Small intestine (tissue), 7 donors: ENCODE results near the gene PNKD. TPM values are rescaled to one million over a fixed set of nuclear protein-coding genes. Genes with fewer than 3 reads are reported as not detected.

ENCODE experiments used
- DNase-seq, 2 donors: peaks; one replicate each; pipeline versions ENCODE4 v3.0.0 to v3.0.0-alpha.2; 2013
- FAIRE-seq: peaks from 2 replicates; lab custom pipeline; 2012; peaks lifted over from hg19 to GRCh38; lab: Jason Lieb, UNC
- H3K27ac ChIP-seq, 3 donors: one replicate each; pipeline ENCODE4 v1.5.1; 2013; ENCODE audit warnings: low read length in 2 of 3, mild to moderate bottlenecking in 2 of 3, control low read depth in 1 of 3, inconsistent platforms in 1 of 3, low read depth in 1 of 3, moderate library complexity in 1 of 3
- H3K27me3 ChIP-seq, 3 donors: one replicate each; pipeline ENCODE4 v1.6.1; 2013; ENCODE audit warnings: low read length in 3 of 3, inconsistent platforms in 1 of 3; ENCODE audit not compliant: control insufficient read depth in 3 of 3, insufficient read depth in 3 of 3
- H3K36me3 ChIP-seq, 3 donors: one replicate each; pipeline ENCODE4 v1.6.1; 2013; ENCODE audit warnings: low read length in 3 of 3, inconsistent platforms in 1 of 3, low read depth in 1 of 3, mild to moderate bottlenecking in 1 of 3, moderate library complexity in 1 of 3; ENCODE audit not compliant: control insufficient read depth in 3 of 3, insufficient read depth in 2 of 3
- H3K4me1 ChIP-seq, 3 donors: one replicate each; pipeline ENCODE4 v1.6.1; 2013; ENCODE audit warnings: low read length in 2 of 3, inconsistent platforms in 1 of 3, low read depth in 1 of 3, mild to moderate bottlenecking in 1 of 3, moderate library complexity in 1 of 3; ENCODE audit not compliant: control insufficient read depth in 3 of 3, insufficient read depth in 2 of 3
- H3K4me3 ChIP-seq, 3 donors: one replicate each; pipeline ENCODE4 v1.5.1; 2013; ENCODE audit warnings: low read length in 3 of 3, control low read depth in 1 of 3, inconsistent platforms in 1 of 3, low read depth in 1 of 3, mild to moderate bottlenecking in 1 of 3, moderate library complexity in 1 of 3
- H3K9me3 ChIP-seq, 2 donors: one replicate each; pipeline ENCODE4 v1.6.1; 2013; ENCODE audit warnings: low read depth in 1 of 2, low read length in 1 of 2; ENCODE audit not compliant: control insufficient read depth in 2 of 2, insufficient read depth in 1 of 2
- WGBS, 3 donors: extraction: QIAGEN DNeasy Blood & Tissue Kit; methylation state at CpG; one replicate each; pipeline ENCODE4 v1.1.7; 2013; 5-methylcytosine and 5-hydroxymethylcytosine counted together
- polyA plus RNA-seq, 4 donors: library from polyadenylated mRNA; stranded (reverse) in 3 of 4; unstranded in 1 of 4; fragments of 200-250 nt in 3 of 4; fragments of 120-200 nt in 1 of 4; gene quantifications; one replicate each; pipeline versions ENCODE4 v1.2.1 to v1.2.3, GENCODE V29; 2013
- donor health status: healthy with polysubstance abuse.
- donor health status: control.
- donor health status: control.
- donor health status: Bipolar disorder and iron deficiency.
- donor health status: healthy.

The PNKD gene
- polyA plus RNA-seq, 4 donors = 88.4 to 137 (median 104) TPM

DNA sequence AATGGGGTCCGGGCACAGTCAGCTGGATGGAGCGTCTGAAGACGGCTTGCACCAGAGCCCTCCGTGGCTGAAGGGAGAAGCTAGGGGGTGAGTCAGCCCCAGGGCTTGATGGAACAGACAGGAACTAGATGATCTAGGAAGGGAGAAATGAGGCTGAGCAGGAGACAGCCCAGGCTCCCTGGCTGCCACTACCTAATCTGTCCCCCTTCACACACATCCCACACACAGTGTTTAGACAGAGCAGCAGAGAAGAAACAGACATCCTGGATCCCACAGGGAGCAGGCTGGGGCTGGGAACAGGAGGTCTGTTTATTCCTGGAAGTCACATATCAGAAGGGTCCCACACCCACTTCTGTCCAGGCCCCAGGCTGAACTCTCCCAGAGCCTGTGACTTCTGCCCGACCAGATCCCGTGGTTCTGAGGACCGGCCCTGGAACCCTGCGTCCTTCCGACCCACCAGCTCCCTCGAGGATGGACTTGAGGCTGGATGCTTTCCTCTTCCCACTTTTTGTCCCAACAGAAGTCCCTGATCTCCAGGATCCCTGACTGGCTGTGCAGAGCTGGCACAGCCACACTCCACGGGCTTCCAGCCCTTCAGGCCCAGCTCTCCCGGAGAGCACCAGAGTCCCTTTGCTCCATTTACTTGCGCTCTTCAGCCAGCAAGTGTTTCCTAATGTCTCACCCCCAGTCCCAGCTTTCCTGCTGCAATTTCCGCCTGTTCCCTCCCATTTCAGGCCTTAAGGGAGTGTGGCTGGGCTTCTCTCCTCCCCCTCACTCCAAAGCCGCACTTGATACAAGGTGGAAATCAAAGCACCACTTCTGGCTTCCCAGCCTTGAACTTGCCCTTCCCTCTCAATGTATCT is 11.0 kb upstream of the PNKD start:
- WGBS, 3 donors = 56 to 79% (median 64%) methylated on average over 15 of the region's 15 CpGs
- Histone ChIP-seq H3K4me3 (no peak overlapping the region), H3K4me1 (peaks cover 8 to 42% (median 10%) of the 10 kb centered on the region in 3 donors), H3K9me3 (no peaks in the 10 kb centered on the region), H3K36me3 (peaks cover 0 to 49% (median 6%) of the 10 kb centered on the region in 3 donors), H3K27ac (peak overlapping the region in 2 of 3 donors; percentile 36 to 80), H3K27me3 (no peaks in the 10 kb centered on the region)
- FAIRE-seq (no peak), DNase-seq (peak in 1 of 2 donors; percentile 20)

DNA sequence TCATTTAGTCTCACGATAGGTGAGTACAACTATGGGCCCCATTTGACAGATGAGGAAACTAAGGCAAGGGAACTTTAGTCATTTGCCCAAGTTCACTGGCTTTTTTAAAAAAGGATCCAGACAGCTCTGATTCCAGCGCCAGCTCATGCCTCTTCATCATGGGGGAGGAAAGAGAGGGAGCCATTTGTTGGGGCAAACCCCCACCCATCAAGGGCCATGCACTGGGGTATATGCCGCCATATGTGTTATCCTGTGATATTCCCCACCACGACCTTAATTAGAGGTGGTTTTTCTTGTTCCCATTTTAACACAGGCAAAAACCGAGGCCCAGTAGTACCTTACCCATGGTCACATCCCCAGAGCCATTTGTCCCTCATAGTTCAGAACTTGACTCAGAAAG is 10.2 kb upstream of the PNKD start:
- no peak for FAIRE-seq
- no peaks in the 10 kb centered on the region for H3K9me3 ChIP-seq
- peaks cover 0 to 51% (median 0%) of the 10 kb centered on the region in 3 donors for H3K36me3 ChIP-seq
- peaks cover 8 to 50% (median 11%) of the 10 kb centered on the region in 3 donors for H3K4me1 ChIP-seq
- H3K4me3 ChIP-seq = no peak overlapping the region
- WGBS, 3 donors = 82 to 92% (median 89%) methylated on average over 5 of the region's 5 CpGs
- DNase-seq = no peak
- no peaks in the 10 kb centered on the region for H3K27me3 ChIP-seq
- H3K27ac ChIP-seq = peak overlapping the region in 2 of 3 donors; percentile 1 to 80

DNA sequence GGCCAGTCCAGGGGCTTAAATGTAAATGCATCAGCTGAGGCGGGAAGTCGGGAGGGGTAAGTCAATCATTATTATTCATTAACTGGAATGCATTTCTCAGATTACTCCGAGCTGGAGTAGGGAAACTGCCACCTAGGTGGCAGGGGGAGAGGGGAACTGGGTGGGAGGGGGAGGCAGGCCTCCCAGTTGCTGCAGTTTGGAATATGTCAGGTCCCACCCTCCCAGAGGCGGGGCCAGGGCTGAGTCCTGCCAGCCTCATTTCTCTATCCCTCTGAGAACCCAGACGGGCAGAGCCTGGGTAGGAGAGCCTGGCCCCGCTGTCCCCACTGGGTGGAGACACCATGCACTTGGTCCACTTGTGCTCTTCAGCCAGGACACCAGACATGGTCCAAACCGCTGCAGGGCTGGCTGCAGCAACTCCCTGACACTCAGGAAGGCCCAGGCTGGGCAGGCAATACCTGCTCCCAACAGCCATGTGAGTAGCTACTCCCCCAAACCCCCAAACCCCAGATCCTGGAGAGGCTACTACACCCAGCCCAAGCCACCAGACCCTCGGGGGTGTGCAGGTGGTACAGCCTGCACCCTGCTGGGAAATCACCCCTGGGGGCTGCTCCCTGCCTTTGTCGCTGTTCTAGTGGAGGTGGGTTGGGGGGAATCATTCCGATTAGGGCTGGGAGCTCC is 9.4 kb upstream of the PNKD start, which contains the start of gene GPBAR1:
Gene GPBAR1 (plus strand): TSS at position 274 of the 681 bp plus-strand sequence. CDS start 1,710 bp downstream, outside the sequence.
- Histone ChIP-seq H3K4me3 (no peak within 1 kb of the TSS), H3K9me3 (no peaks in the 10 kb centered on the region), H3K36me3 (peaks cover 0 to 58% (median 0%) of the 10 kb centered on the region in 3 donors), H3K4me1 (peaks cover 8 to 54% (median 13%) of the 10 kb centered on the region in 3 donors), H3K27ac (peak within 1 kb of the TSS in 2 of 3 donors; percentile 44 to 80), H3K27me3 (no peaks in the 10 kb centered on the region)
- no peak for FAIRE-seq
- DNase-seq = peak; percentile 32 to 49
- WGBS, 3 donors = 50 to 59% (median 55%) methylated on average over 10 of the region's 10 CpGs

DNA sequence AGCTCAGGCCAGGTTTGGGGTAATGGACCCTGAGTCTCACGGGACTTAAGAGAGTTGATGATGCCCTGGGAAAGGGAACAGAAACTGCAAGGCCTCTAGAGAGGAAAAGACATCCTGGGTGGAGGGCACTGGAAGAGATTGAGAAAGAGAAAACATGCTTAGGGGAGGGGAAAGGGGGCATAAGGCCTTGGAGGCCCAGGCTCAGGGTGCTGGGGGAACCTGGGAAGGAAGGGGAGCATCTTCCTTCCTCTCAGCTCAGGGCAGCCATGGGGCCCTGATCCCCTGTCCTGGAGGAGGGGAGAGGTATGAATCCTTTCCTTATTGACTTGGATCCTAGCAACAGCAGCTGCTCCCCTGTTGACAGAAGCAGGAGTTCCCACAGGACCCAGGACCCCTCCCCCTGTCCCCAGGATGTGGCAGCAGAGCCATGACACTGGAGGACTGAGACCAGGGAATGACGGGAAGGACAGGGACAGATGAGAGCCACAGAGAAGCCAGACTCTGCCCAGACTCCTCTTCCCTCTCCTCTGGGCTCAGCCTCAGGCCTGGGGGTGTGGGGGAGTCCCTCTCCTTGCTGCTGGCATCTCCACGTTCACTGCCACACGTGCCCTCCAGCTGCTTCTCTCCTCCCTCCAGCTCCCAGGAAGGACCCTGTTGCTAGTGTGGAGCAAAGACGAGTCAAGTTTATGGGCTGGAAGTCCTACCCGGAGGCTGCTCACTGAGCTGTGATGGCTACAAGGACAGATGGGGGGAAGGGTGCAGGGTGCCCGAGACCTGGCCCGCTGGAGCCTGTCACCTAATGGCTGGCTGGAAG is 8.7 kb upstream of the PNKD start:
- WGBS, 3 donors = 51 to 64% (median 56%) methylated on average over 8 of the region's 8 CpGs
- peak in 1 of 2 donors; percentile 59 for DNase-seq

DNA sequence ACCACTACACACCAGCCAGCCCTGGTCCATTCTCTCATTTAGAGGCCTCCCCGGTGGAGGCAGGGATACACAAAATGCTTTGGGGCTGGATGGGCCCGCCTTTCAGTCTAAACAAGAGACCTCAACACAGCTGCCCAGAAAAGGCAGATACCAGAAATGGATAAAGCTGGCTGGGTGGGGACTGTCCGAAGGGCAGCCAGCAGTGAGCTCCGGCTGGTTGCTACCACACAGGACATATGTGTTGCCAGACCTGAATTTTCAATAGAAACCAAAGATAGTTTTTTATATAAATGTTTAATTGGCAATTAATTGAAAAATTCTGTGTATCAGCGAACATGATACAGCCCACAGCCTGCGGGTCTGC is 8.1 kb upstream of the PNKD start:
- H3K9me3 ChIP-seq = no peaks in the 10 kb centered on the region
- peaks cover 0 to 61% (median 2%) of the 10 kb centered on the region in 3 donors for H3K36me3 ChIP-seq
- H3K4me1 ChIP-seq = peaks cover 8 to 54% (median 13%) of the 10 kb centered on the region in 3 donors
- H3K27ac ChIP-seq = peak overlapping the region in 2 of 3 donors; percentile 44 to 57
- H3K4me3 ChIP-seq = no peak overlapping the region
- FAIRE-seq (no peak), DNase-seq (peak in 1 of 2 donors; percentile 12)
- WGBS, 3 donors = 58 to 68% (median 65%) methylated on average over 6 of the region's 6 CpGs
- H3K27me3 ChIP-seq = no peaks in the 10 kb centered on the region

More for the DNA sequence above, 8.7 kb upstream of the PNKD start:
- Histone ChIP-seq H3K4me3 (no peak overlapping the region), H3K27ac (peak overlapping the region in 2 of 3 donors; percentile 44 to 57), H3K4me1 (peaks cover 8 to 54% (median 13%) of the 10 kb centered on the region in 3 donors), H3K27me3 (no peaks in the 10 kb centered on the region), H3K36me3 (peaks cover 0 to 59% (median under 1%) of the 10 kb centered on the region in 3 donors), H3K9me3 (no peaks in the 10 kb centered on the region)
- FAIRE-seq = no peak

DNA sequence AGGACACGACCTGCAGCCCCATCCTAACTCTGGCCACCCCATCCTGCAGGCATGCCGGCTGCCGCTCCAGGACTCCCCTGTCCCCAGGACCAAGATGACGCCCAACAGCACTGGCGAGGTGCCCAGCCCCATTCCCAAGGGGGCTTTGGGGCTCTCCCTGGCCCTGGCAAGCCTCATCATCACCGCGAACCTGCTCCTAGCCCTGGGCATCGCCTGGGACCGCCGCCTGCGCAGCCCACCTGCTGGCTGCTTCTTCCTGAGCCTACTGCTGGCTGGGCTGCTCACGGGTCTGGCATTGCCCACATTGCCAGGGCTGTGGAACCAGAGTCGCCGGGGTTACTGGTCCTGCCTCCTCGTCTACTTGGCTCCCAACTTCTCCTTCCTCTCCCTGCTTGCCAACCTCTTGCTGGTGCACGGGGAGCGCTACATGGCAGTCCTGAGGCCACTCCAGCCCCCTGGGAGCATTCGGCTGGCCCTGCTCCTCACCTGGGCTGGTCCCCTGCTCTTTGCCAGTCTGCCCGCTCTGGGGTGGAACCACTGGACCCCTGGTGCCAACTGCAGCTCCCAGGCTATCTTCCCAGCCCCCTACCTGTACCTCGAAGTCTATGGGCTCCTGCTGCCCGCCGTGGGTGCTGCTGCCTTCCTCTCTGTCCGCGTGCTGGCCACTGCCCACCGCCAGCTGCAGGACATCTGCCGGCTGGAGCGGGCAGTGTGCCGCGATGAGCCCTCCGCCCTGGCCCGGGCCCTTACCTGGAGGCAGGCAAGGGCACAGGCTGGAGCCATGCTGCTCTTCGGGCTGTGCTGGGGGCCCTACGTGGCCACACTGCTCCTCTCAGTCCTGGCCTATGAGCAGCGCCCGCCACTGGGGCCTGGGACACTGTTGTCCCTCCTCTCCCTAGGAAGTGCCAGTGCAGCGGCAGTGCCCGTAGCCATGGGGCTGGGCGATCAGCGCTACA is 7.4 kb upstream of the PNKD start:
- Histone ChIP-seq H3K4me1 (peaks cover 8 to 54% (median 13%) of the 10 kb centered on the region in 3 donors), H3K27me3 (no peaks in the 10 kb centered on the region), H3K9me3 (no peaks in the 10 kb centered on the region), H3K4me3 (no peak overlapping the region), H3K36me3 (peaks cover 0 to 68% (median 5%) of the 10 kb centered on the region in 3 donors), H3K27ac (peak overlapping the region in 2 of 3 donors; percentile 86 to 87)
- no peak for FAIRE-seq
- no peak for DNase-seq
- 87 to 93% (median 93%) methylated on average over 36 to 39 of the region's 39 CpGs for WGBS, 3 donors
